Astrocyte (in vitro differentiated cells and primary cell): Measurements from ENCODE around the gene GRM4. TPM values are rescaled to one million over a fixed set of nuclear protein-coding genes. Genes with fewer than 3 reads are reported as not detected.

Experiments
- DNase-seq: peaks from one replicate; pipeline ENCODE4 v3.0.0-alpha.2; 2010; ENCODE audit warnings: low read depth
- FAIRE-seq: peaks from 2 replicates; lab custom pipeline; 2011; peaks lifted over from hg19 to GRCh38; lab: Jason Lieb, UNC
- H2AFZ ChIP-seq: 2 replicates; pipeline ENCODE4 v1.6.0; 2012; ENCODE audit warnings: low read depth, low read length, inconsistent platforms
- H3K27ac ChIP-seq: 2 replicates; pipeline ENCODE4 v1.5.1; 2011; ENCODE audit warnings: low read depth, low read length, inconsistent platforms
- H3K27me3 ChIP-seq: 2 replicates; pipeline ENCODE4 v1.6.0; 2011; ENCODE audit warnings: low read length, inconsistent platforms; ENCODE audit not compliant: insufficient read depth
- H3K36me3 ChIP-seq: 2 replicates; pipeline ENCODE4 v1.5.1; 2011; ENCODE audit warnings: low read length, inconsistent platforms; ENCODE audit not compliant: insufficient read depth
- H3K4me1 ChIP-seq: 2 replicates; pipeline ENCODE4 v1.5.1; 2011; ENCODE audit warnings: low read length, inconsistent platforms; ENCODE audit not compliant: insufficient read depth
- H3K4me2 ChIP-seq: 2 replicates; pipeline ENCODE4 v1.6.0; 2012; ENCODE audit warnings: low read length, inconsistent platforms
- H3K4me3 ChIP-seq: 2 replicates; pipeline ENCODE4 v1.5.1; 2011; ENCODE audit warnings: low read depth, mild to moderate bottlenecking, low read length, inconsistent platforms; ENCODE audit not compliant: insufficient read depth
- H3K79me2 ChIP-seq: 2 replicates; pipeline ENCODE4 v1.6.0; 2012; ENCODE audit warnings: mild to moderate bottlenecking, low read length, inconsistent platforms; ENCODE audit not compliant: insufficient read depth
- H3K9ac ChIP-seq: 2 replicates; pipeline ENCODE4 v1.6.0; 2012; ENCODE audit warnings: mild to moderate bottlenecking, low read length, inconsistent platforms
- H3K9me3 ChIP-seq: 2 replicates; pipeline ENCODE4 v1.5.1; 2012; ENCODE audit warnings: low read depth, mild to moderate bottlenecking, low read length, inconsistent platforms; ENCODE audit not compliant: insufficient read depth
- H4K20me1 ChIP-seq: 2 replicates; pipeline ENCODE4 v1.6.0; 2012; ENCODE audit warnings: low read length, inconsistent platforms; ENCODE audit not compliant: insufficient read depth
- H3K27ac Mint-ChIP-seq: one replicate; pipeline ENCODE4 v1.8.0; 2021; ENCODE audit warnings: mild to moderate bottlenecking, mixed read lengths; ENCODE audit not compliant: unreplicated experiment
- H3K27me3 Mint-ChIP-seq: one replicate; pipeline ENCODE4 v1.8.0; 2021; ENCODE audit warnings: low read depth, mixed read lengths; ENCODE audit not compliant: unreplicated experiment
- H3K36me3 Mint-ChIP-seq: one replicate; pipeline ENCODE4 v1.8.0; 2021; ENCODE audit warnings: low read depth, mixed read lengths; ENCODE audit not compliant: unreplicated experiment
- H3K4me1 Mint-ChIP-seq: one replicate; pipeline ENCODE4 v1.8.0; 2021; ENCODE audit warnings: low read depth, mixed read lengths; ENCODE audit not compliant: unreplicated experiment
- H3K4me3 Mint-ChIP-seq: one replicate; pipeline ENCODE4 v1.8.0; 2021; ENCODE audit warnings: mild to moderate bottlenecking, moderate library complexity, mixed read lengths; ENCODE audit not compliant: unreplicated experiment
- H3K9me3 Mint-ChIP-seq: one replicate; pipeline ENCODE4 v1.8.0; 2021; ENCODE audit warnings: mild to moderate bottlenecking, mixed read lengths; ENCODE audit not compliant: unreplicated experiment
- EZH2 ChIP-seq: IDR thresholded peaks from 2 replicates; pipeline ENCODE4 v1.6.1; 2012; ENCODE audit warnings: mild to moderate bottlenecking, low read length, inconsistent platforms; ENCODE audit not compliant: insufficient read depth
- total RNA-seq: library from RNA; stranded (reverse); gene quantifications from 2 replicates; pipeline ENCODE4 v1.2.1, GENCODE V29; 2021
- TF ChIP-seq, protein P1 (sequence below): IDR thresholded peaks from 2 replicates; pipeline ENCODE4 v1.5.1; 2011; ENCODE audit warnings: low read depth, mild to moderate bottlenecking, inconsistent platforms, low read length, moderate library complexity; ENCODE audit not compliant: insufficient read depth

Gene GRM4
- total RNA-seq, 1 donor from 2014 or later = 0.30 TPM

DNA sequence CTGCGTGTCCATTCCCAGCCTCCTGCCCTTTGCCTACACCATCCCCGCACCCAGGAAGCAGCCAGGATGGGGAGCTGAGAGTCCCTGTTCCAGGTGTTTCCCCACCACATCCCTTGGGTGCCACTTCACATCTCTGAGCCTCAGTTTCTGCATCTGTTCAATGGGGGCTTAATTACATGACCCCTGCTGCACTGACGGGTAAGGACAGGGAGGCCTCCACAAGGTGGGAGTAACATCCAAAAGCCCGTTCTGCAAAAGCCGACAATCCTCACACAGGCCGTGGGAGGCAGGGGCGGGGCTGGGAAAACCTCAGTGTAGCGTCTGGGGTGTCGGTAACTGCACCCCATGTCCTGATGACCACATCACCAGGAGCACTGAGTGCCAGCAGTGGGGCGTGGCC, 41.3 kb downstream of the GRM4 start:
- H3K4me3 ChIP-seq = no peak overlapping the region
- no peak overlapping the region for H3K4me3 Mint-ChIP-seq
- no peaks in the 10 kb centered on the region for H3K79me2 ChIP-seq
- H3K27me3 Mint-ChIP-seq = peaks cover 72% of the 10 kb centered on the region
- H3K9ac ChIP-seq = no peak overlapping the region
- no peaks in the 10 kb centered on the region for H3K36me3 ChIP-seq
- no peak overlapping the region for H2AFZ ChIP-seq
- DNase-seq (no peak), FAIRE-seq (no peak)
- H3K9me3 ChIP-seq = no peaks in the 10 kb centered on the region
- peaks cover 7% of the 10 kb centered on the region for H3K27me3 ChIP-seq
- no peaks in the 10 kb centered on the region for H3K4me1 Mint-ChIP-seq
- H3K36me3 Mint-ChIP-seq = no peaks in the 10 kb centered on the region
- H3K27ac ChIP-seq = no peak overlapping the region
- no peaks in the 10 kb centered on the region for H3K4me1 ChIP-seq
- no peaks in the 10 kb centered on the region for H4K20me1 ChIP-seq
- no peak overlapping the region for H3K27ac Mint-ChIP-seq
- peaks cover 2% of the 10 kb centered on the region for H3K9me3 Mint-ChIP-seq
- no peak for TF ChIP-seq EZH2
- TF ChIP-seq, protein P1, sequence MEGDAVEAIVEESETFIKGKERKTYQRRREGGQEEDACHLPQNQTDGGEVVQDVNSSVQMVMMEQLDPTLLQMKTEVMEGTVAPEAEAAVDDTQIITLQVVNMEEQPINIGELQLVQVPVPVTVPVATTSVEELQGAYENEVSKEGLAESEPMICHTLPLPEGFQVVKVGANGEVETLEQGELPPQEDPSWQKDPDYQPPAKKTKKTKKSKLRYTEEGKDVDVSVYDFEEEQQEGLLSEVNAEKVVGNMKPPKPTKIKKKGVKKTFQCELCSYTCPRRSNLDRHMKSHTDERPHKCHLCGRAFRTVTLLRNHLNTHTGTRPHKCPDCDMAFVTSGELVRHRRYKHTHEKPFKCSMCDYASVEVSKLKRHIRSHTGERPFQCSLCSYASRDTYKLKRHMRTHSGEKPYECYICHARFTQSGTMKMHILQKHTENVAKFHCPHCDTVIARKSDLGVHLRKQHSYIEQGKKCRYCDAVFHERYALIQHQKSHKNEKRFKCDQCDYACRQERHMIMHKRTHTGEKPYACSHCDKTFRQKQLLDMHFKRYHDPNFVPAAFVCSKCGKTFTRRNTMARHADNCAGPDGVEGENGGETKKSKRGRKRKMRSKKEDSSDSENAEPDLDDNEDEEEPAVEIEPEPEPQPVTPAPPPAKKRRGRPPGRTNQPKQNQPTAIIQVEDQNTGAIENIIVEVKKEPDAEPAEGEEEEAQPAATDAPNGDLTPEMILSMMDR = no peak
- no peak overlapping the region for H3K4me2 ChIP-seq

DNA sequence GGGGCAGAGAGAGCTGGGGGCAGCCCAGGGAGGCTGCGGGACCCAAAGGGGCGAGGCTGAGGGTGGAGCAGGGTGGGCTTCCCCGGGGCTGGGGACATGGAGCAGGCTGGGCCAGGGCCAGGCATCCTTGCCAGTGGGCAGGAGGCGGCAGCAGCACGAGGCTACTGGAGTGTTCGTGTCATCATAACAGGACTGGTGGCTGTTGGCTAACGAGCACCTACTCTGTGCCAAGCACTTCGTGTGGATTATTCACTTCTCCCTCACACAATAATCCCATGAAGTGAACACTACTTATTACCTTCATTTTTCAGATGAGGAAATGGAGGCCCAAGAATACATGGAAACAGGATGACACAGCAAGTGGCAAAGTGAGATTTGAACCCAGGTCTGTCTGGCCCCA, 41.7 kb downstream of the GRM4 start:
- no peak overlapping the region for H3K4me2 ChIP-seq
- H3K36me3 ChIP-seq = no peaks in the 10 kb centered on the region
- Mint-ChIP-seq H3K27ac (no peak overlapping the region), H3K36me3 (no peaks in the 10 kb centered on the region), H3K4me3 (no peak overlapping the region), H3K27me3 (peaks cover 74% of the 10 kb centered on the region), H3K4me1 (no peaks in the 10 kb centered on the region), H3K9me3 (peaks cover 2% of the 10 kb centered on the region)
- no peak overlapping the region for H3K27ac ChIP-seq
- H3K9ac ChIP-seq = no peak overlapping the region
- no peaks in the 10 kb centered on the region for H4K20me1 ChIP-seq
- H3K27me3 ChIP-seq = peaks cover 7% of the 10 kb centered on the region
- no peak for FAIRE-seq
- DNase-seq = no peak
- no peaks in the 10 kb centered on the region for H3K9me3 ChIP-seq
- TF ChIP-seq EZH2 = no peak
- TF ChIP-seq, protein P1 = no peak
- no peaks in the 10 kb centered on the region for H3K79me2 ChIP-seq
- H3K4me3 ChIP-seq = no peak overlapping the region
- H3K4me1 ChIP-seq = no peaks in the 10 kb centered on the region
- H2AFZ ChIP-seq = no peak overlapping the region

DNA sequence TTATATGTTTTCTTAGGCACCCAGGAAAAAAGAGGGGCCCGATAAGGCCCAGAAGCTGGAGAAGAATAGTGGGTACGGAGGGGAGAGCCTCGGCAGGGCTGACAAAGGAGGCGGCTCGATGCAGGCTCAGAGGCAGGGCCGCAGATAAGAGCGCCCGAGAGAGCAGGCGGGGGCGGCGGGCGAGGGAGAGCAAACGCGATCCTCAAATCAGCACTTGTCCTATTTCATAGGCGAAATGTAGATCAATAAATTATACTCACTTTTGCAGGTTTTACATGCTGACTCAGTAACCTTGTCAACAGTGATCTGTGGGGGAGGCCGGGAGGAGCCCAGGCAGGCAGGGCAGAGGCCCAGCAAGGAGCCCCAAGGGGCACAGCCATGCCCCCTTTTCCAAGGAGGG, 42.6 kb downstream of the GRM4 start:
- Histone ChIP-seq H3K79me2 (no peaks in the 10 kb centered on the region), H4K20me1 (no peaks in the 10 kb centered on the region), H3K27me3 (peaks cover 7% of the 10 kb centered on the region), H3K4me3 (no peak overlapping the region), H3K4me1 (no peaks in the 10 kb centered on the region), H3K9me3 (no peaks in the 10 kb centered on the region), H3K4me2 (no peak overlapping the region), H3K27ac (no peak overlapping the region), H3K36me3 (no peaks in the 10 kb centered on the region), H2AFZ (no peak overlapping the region), H3K9ac (no peak overlapping the region)
- Mint-ChIP-seq H3K27me3 (peaks cover 67% of the 10 kb centered on the region), H3K4me1 (no peaks in the 10 kb centered on the region), H3K36me3 (no peaks in the 10 kb centered on the region), H3K4me3 (no peak overlapping the region), H3K27ac (no peak overlapping the region), H3K9me3 (peaks cover 2% of the 10 kb centered on the region)
- no peak for TF ChIP-seq EZH2
- TF ChIP-seq, protein P1 = no peak
- DNase-seq = no peak
- FAIRE-seq = no peak
